Epithelial cell of prostate (primary cell): ENCODE results near the gene CALML5.

Experiments
- DNase-seq: peaks from one replicate; pipeline ENCODE4 v3.0.0-alpha.2; 2011; ENCODE audit warnings: low read depth, low spot score
- H3K27ac ChIP-seq: fragments of 450-650 bp; 2 replicates; pipeline ENCODE4 v1.5.1; 2017; ENCODE audit warnings: mild to moderate bottlenecking

The CALML5 gene

GRCh38 chr10:5534051-5534821 is 34.9 kb upstream of the CALML5 start:
- DNase-seq: no peak
- H3K27ac ChIP-seq: no peak overlapping the region

- DNase-seq: no peak
These were observed 33.8 kb upstream of the CALML5 start for GRCh38 chr10:5533098-5533731.

GRCh38 chr10:5532618-5533097 is 33.3 kb upstream of the CALML5 start:
- no peak for DNase-seq
- no peak overlapping the region for H3K27ac ChIP-seq

More at GRCh38 chr10:5533098-5533731, 33.8 kb upstream of the CALML5 start:
- no peak overlapping the region for H3K27ac ChIP-seq

- DNase-seq: no peak
- no peak overlapping the region for H3K27ac ChIP-seq
These were observed 32.9 kb upstream of the CALML5 start for GRCh38 chr10:5532307-5532605.

- H3K27ac ChIP-seq: no peak overlapping the region
- no peak for DNase-seq
These were observed 32.4 kb upstream of the CALML5 start for GRCh38 chr10:5531558-5532306.

- no peak overlapping the region for H3K27ac ChIP-seq
- DNase-seq: no peak
These were observed 31.6 kb upstream of the CALML5 start for GRCh38 chr10:5530846-5531557.

- H3K27ac ChIP-seq: no peak overlapping the region
- no peak for DNase-seq
These were observed 31.0 kb upstream of the CALML5 start for GRCh38 chr10:5530412-5530806.

GRCh38 chr10:5529702-5530411 is 30.5 kb upstream of the CALML5 start:
- H3K27ac ChIP-seq: no peak overlapping the region
- no peak for DNase-seq

GRCh38 chr10:5528989-5529701 is 29.8 kb upstream of the CALML5 start:
- DNase-seq: no peak

GRCh38 chr10:5527332-5528200 is 28.2 kb upstream of the CALML5 start:
- peak overlapping the region; percentile 76 for H3K27ac ChIP-seq
- no peak for DNase-seq

More at GRCh38 chr10:5528989-5529701, 29.8 kb upstream of the CALML5 start:
- H3K27ac ChIP-seq: no peak overlapping the region

- peak overlapping the region; percentile 76 for H3K27ac ChIP-seq
- no peak for DNase-seq
These were observed 27.4 kb upstream of the CALML5 start for GRCh38 chr10:5526691-5527331.

GRCh38 chr10:5525561-5526341 is 26.4 kb upstream of the CALML5 start:
- H3K27ac ChIP-seq: peak overlapping the region; percentile 76
- DNase-seq: no peak

- no peak for DNase-seq
- H3K27ac ChIP-seq: peak within 1 kb of the TSS; percentile 76
These were observed 25.5 kb upstream of the CALML5 start, which contains the start of gene CALML3 for GRCh38 chr10:5524641-5525560. Gene CALML3, plus strand, starts transcription at chr10:5524961. Its CDS starts 125 bp downstream, at chr10:5525086.

- H3K27ac ChIP-seq: peak overlapping the region; percentile 76
- DNase-seq: no peak
These were observed 24.6 kb upstream of the CALML5 start for GRCh38 chr10:5523796-5524574.

- H3K27ac ChIP-seq: no peak overlapping the region
- no peak for DNase-seq
These were observed 23.7 kb upstream of the CALML5 start for GRCh38 chr10:5522913-5523560.
